SK-N-MC (cell line): ENCODE data around the gene UBR2.
"Not testable (repeated sequence)": the region's sequence is repeated elsewhere in the genome, so short reads cannot be mapped to it uniquely, and the experiment has no call there.

ENCODE experiments used
- DNase-seq: peaks from one replicate; pipeline ENCODE4 v3.0.0-alpha.2; 2011; ENCODE audit warnings: low read depth, low spot score
- H3K27ac ChIP-seq: fragments of 200-600 bp; sonication (generic); 2 replicates; pipeline ENCODE4 v1.5.1; 2016; ENCODE audit warnings: mixed run types
- H3K36me3 ChIP-seq: fragments of 200-600 bp; sonication (generic); 2 replicates; pipeline ENCODE4 v1.6.1; 2017; ENCODE audit warnings: antibody characterized with exemption, low read length, mixed read lengths; ENCODE audit not compliant: insufficient read depth
- H3K4me3 ChIP-seq: fragments of 200-600 bp; sonication (generic); 2 replicates; pipeline ENCODE4 v1.5.1; 2016
- H3K9ac ChIP-seq: fragments of 200-600 bp; sonication (generic); 2 replicates; pipeline ENCODE4 v1.8.0; 2017; ENCODE audit warnings: mixed run types, mixed read lengths; ENCODE audit not compliant: insufficient read length
- H3K9me3 ChIP-seq: fragments of 200-600 bp; sonication (generic); 2 replicates; pipeline ENCODE4 v1.6.1; 2017; ENCODE audit warnings: low read depth, mild to moderate bottlenecking, antibody characterized with exemption, low read length, moderate library complexity, mixed read lengths
- EZH2 ChIP-seq: fragments of 200-600 bp; sonication (generic); IDR thresholded peaks from one replicate; pipeline ENCODE4 v1.6.1; 2017; ENCODE audit warnings: antibody characterized with exemption
- FOXP2 ChIP-seq: optimal IDR thresholded peaks from 2 replicates; pipeline ENCODE3; 2011; ENCODE audit warnings: mild to moderate bottlenecking, moderate library complexity; ENCODE audit not compliant: insufficient read depth; ENCODE audit errors: extremely low read length, control extremely low read depth
- POLR2AphosphoS5 ChIP-seq: IDR thresholded peaks from 2 replicates; pipeline ENCODE4 v1.6.1; 2012; ENCODE audit warnings: mild to moderate bottlenecking, low read depth, low read length, borderline replicate concordance

The UBR2 gene

GRCh38 chr6:42698217-42698616 lies 134.4 kb downstream of the UBR2 start:
- Histone ChIP-seq H3K36me3 (no peaks in the 10 kb centered on the region; the same call in 1 of the 2 replicates), H3K9me3 (no peaks in the 10 kb centered on the region), H3K9ac (no peak overlapping the region), H3K27ac (no peak overlapping the region), H3K4me3 (no peak overlapping the region)
- no peak for DNase-seq
- TF ChIP-seq POLR2AphosphoS5 (0 out of 2 replicates have a peak, but pooled peaks have one; percentile 3), FOXP2 (no peak)

DNA sequence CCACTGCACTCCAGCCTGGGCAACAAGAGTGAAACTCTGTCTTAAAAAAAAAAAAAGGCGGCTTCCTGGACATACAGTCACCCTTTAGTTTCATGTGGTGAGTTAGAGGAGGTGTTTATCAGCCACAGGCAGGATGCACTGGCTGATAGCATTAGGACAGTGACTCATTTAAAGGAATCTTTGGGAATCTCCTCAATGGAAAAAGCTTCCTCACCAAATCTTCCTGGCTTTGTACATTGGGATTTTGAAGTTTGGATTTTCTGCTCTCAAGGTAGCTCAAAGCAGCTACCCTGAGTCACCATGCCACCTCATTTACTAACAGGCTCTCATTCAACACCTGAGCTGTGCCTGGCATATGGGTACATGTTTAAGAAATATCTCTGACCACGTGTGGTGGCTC lies 138.4 kb downstream of the UBR2 start:
- no peak for DNase-seq
- H3K27ac ChIP-seq, result no peak overlapping the region
- no peak for TF ChIP-seq POLR2AphosphoS5
- no peak for TF ChIP-seq EZH2
- no peak for TF ChIP-seq FOXP2
- no peaks in the 10 kb centered on the region for H3K9me3 ChIP-seq
- H3K9ac ChIP-seq, result no peak overlapping the region
- no peaks in the 10 kb centered on the region for H3K36me3 ChIP-seq
- H3K4me3 ChIP-seq, result no peak overlapping the region

- DNase-seq, result not testable (repeated sequence)
Measured at GRCh38 chr6:42702786-42703185, 139.0 kb downstream of the UBR2 start.

DNA sequence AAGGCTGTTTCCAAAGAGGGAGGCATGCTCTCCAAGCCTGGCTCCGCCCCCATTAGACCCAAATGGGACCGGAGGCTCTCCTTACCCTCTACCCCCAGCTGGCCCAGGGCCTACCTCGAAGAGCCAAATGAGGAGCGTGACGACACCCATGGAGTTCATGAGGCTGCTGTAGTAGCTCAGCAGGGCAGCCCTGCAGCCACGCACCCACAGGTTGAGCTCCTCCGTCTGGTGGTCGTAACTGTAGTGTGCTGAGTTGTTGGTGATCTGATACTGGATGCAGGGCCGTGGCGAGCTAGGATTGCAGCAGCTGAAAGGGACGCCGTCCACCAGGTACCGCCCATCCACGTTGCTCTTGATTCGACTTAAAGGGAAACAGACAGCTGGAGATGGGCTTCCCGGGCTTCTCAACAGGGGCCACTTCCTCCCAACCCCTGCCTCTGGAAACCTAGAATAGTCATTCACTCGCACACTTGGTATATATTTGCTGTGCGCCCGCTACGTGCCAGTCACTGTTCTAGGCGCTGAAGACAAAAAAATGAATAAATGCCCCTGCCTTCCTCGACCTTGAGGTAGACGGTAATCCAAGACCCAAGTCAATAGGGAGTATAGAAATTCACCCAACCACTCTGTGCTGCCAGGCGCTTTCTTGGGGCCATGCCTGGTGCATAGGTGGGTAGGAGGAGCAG lies 140.6 kb downstream of the UBR2 start:
- H3K36me3 ChIP-seq, result no peaks in the 10 kb centered on the region
- H3K9ac ChIP-seq, result no peak overlapping the region
- TF ChIP-seq POLR2AphosphoS5 (no peak), EZH2 (no peak), FOXP2 (no peak)
- H3K9me3 ChIP-seq, result no peaks in the 10 kb centered on the region
- H3K4me3 ChIP-seq, result no peak overlapping the region
- no peak overlapping the region for H3K27ac ChIP-seq
- no peak for DNase-seq

More at GRCh38 chr6:42702786-42703185, 139.0 kb downstream of the UBR2 start:
- H3K9me3 ChIP-seq, H3K36me3 ChIP-seq, H3K4me3 ChIP-seq, H3K27ac ChIP-seq, H3K9ac ChIP-seq: not testable (repeated sequence)

GRCh38 chr6:42704937-42705374 lies 141.1 kb downstream of the UBR2 start:
- TF ChIP-seq POLR2AphosphoS5, result no peak
- no peak for DNase-seq
- Histone ChIP-seq H3K27ac (no peak overlapping the region), H3K36me3 (no peaks in the 10 kb centered on the region), H3K9ac (no peak overlapping the region), H3K9me3 (no peaks in the 10 kb centered on the region), H3K4me3 (no peak overlapping the region)

DNA sequence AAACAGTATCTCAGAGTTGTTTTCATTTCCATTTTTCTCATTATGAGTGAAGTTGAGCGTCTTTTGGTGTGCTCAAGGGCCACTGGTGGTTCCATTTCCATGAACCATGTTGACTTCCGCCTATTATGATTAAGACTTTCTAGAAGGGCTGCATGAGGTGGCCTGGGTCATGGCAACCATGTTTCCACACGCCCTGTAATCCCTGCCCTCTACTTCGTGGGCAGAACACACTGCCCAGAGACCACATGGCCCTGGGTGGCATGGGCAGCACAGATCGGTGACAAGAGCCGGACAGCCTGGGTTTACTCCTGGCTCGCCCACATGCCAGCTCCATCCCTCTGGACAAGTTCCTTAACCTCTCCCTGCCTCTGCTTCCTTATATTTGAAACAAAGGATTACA lies 143.8 kb downstream of the UBR2 start:
- no peak overlapping the region for H3K27ac ChIP-seq
- H3K4me3 ChIP-seq, result no peak overlapping the region
- TF ChIP-seq POLR2AphosphoS5 (no peak), EZH2 (no peak), FOXP2 (no peak)
- H3K36me3 ChIP-seq, result no peaks in the 10 kb centered on the region
- no peak overlapping the region for H3K9ac ChIP-seq
- no peak for DNase-seq
- H3K9me3 ChIP-seq, result no peaks in the 10 kb centered on the region

DNA sequence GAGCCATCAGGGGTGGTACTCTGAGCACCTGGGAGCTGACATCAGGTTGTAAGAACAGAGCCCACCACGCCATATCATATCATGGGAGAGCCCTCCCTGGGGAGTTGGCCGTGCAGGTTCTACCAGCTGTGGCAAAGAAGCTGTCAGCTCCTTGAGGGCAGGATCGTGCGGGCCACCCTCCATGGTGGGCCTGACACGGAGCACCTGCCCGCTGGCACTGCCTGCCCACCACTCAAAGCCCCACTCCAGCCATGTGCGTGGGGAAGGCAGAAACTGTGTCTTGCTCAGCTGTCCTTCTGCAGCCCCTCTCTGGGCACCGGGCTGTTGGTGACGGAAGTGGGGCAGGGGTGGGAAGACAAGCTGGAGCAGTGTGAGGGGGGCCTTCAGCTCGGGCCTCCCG lies 144.3 kb downstream of the UBR2 start:
- H3K9me3 ChIP-seq, result no peaks in the 10 kb centered on the region
- no peak overlapping the region for H3K27ac ChIP-seq
- DNase-seq, result no peak
- no peaks in the 10 kb centered on the region for H3K36me3 ChIP-seq
- no peak overlapping the region for H3K9ac ChIP-seq
- TF ChIP-seq EZH2, result no peak
- no peak for TF ChIP-seq FOXP2
- no peak for TF ChIP-seq POLR2AphosphoS5
- no peak overlapping the region for H3K4me3 ChIP-seq

GRCh38 chr6:42709871-42710270 lies 146.0 kb downstream of the UBR2 start:
- no peak for DNase-seq
- no peaks in the 10 kb centered on the region for H3K36me3 ChIP-seq
- H3K9me3 ChIP-seq, result no peaks in the 10 kb centered on the region
- no peak overlapping the region for H3K27ac ChIP-seq
- no peak overlapping the region for H3K9ac ChIP-seq
- no peak for TF ChIP-seq FOXP2
- no peak for TF ChIP-seq POLR2AphosphoS5
- TF ChIP-seq EZH2, result no peak
- no peak overlapping the region for H3K4me3 ChIP-seq

- TF ChIP-seq FOXP2 (no peak), EZH2 (no peak), POLR2AphosphoS5 (no peak)
- no peak for DNase-seq
- H3K4me3 ChIP-seq, result no peak overlapping the region
- no peaks in the 10 kb centered on the region for H3K36me3 ChIP-seq
- H3K27ac ChIP-seq, result no peak overlapping the region
- no peak overlapping the region for H3K9ac ChIP-seq
- no peaks in the 10 kb centered on the region for H3K9me3 ChIP-seq
Measured at GRCh38 chr6:42710316-42710715, 146.5 kb downstream of the UBR2 start.
